Large intestine (tissue), 12 donors: ENCODE results near the gene C20orf96. TPM values are rescaled to one million over a fixed set of nuclear protein-coding genes. Genes with fewer than 3 reads are reported as not detected.
"Not testable (repeated sequence)": the region's sequence is repeated elsewhere in the genome, so short reads cannot be mapped to it uniquely, and the experiment has no call there.

Experiments
- DNase-seq, 2 donors: peaks; one replicate each; pipeline versions ENCODE4 v3.0.0 to v3.0.0-alpha.2; 2013
- H3K27ac ChIP-seq: one replicate; pipeline ENCODE4 v1.5.1; 2013; ENCODE audit warnings: low read length
- H3K27me3 ChIP-seq: 2 replicates; pipeline ENCODE4 v1.6.1; 2013; ENCODE audit warnings: low read length; ENCODE audit not compliant: control insufficient read depth, insufficient read depth
- H3K36me3 ChIP-seq: 2 replicates; pipeline ENCODE4 v1.6.1; 2013; ENCODE audit warnings: low read length; ENCODE audit not compliant: control insufficient read depth, insufficient read depth
- H3K4me1 ChIP-seq: one replicate; pipeline ENCODE4 v1.6.1; 2013; ENCODE audit warnings: low read length; ENCODE audit not compliant: control insufficient read depth, insufficient read depth
- H3K4me3 ChIP-seq: one replicate; pipeline ENCODE4 v1.5.1; 2013; ENCODE audit warnings: low read length
- H3K9me3 ChIP-seq: one replicate; pipeline ENCODE4 v1.6.1; 2013; ENCODE audit warnings: mild to moderate bottlenecking, low read depth, low read length, moderate library complexity; ENCODE audit not compliant: control insufficient read depth
- WGBS: methylation state at CpG from one replicate; pipeline ENCODE4 v1.1.5; 2013; ENCODE audit warnings: low lambda C conversion rate; ENCODE audit not compliant: insufficient coverage; 5-methylcytosine and 5-hydroxymethylcytosine counted together
- long read RNA-seq, 11 donors: transcript quantifications; one replicate each; lab custom pipeline, GENCODE V29; 2026
- polyA plus RNA-seq: library from polyadenylated mRNA; unstranded; fragments of 120-200 nt; gene quantifications from one replicate; pipeline ENCODE4 v1.2.1, GENCODE V29; 2013

The C20orf96 gene, protein sequence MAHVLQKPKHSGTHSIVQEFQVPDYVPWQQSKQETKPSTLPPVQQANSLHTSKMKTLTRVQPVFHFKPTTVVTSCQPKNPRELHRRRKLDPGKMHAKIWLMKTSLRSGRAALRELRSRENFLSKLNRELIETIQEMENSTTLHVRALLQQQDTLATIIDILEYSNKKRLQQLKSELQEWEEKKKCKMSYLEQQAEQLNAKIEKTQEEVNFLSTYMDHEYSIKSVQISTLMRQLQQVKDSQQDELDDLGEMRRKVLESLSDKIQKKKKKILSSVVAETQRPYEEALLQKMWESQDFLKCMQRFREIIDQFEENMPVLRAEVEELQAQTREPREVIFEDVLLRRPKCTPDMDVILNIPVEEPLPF
- polyA plus RNA-seq: 12.0 TPM
- long read RNA-seq, donor 1: 0 reads
- long read RNA-seq, donor 2, partial matches to known transcripts: 0 of 1 reads
- long read RNA-seq, donor 2, other reads (novel, unspliced or antisense): 0 of 1 reads
- long read RNA-seq, donor 3, partial matches to known transcripts: 0 of 2 reads
- long read RNA-seq, donor 3, other reads (novel, unspliced or antisense): 0 of 2 reads
- long read RNA-seq, donor 4: 0 reads
- long read RNA-seq, donor 5, partial matches to known transcripts: 0 of 1 reads
- long read RNA-seq, donor 5, other reads (novel, unspliced or antisense): 0 of 1 reads
- long read RNA-seq, donor 6, partial matches to known transcripts: 0 of 1 reads
- long read RNA-seq, donor 6, other reads (novel, unspliced or antisense): 0 of 1 reads
- long read RNA-seq, donor 7: 0 reads
- long read RNA-seq, donor 8, partial matches to known transcripts: 0 of 1 reads
- long read RNA-seq, donor 8, other reads (novel, unspliced or antisense): 0 of 1 reads
- long read RNA-seq, donor 9, partial matches to known transcripts: 0 of 3 reads
- long read RNA-seq, donor 9, other reads (novel, unspliced or antisense): 0 of 3 reads
- long read RNA-seq, donor 10, partial matches to known transcripts: 0 of 1 reads
- long read RNA-seq, donor 10, other reads (novel, unspliced or antisense): 0 of 1 reads
- long read RNA-seq, donor 11, partial matches to known transcripts: 0 of 1 reads
- long read RNA-seq, donor 11, other reads (novel, unspliced or antisense): 0 of 1 reads

DNA sequence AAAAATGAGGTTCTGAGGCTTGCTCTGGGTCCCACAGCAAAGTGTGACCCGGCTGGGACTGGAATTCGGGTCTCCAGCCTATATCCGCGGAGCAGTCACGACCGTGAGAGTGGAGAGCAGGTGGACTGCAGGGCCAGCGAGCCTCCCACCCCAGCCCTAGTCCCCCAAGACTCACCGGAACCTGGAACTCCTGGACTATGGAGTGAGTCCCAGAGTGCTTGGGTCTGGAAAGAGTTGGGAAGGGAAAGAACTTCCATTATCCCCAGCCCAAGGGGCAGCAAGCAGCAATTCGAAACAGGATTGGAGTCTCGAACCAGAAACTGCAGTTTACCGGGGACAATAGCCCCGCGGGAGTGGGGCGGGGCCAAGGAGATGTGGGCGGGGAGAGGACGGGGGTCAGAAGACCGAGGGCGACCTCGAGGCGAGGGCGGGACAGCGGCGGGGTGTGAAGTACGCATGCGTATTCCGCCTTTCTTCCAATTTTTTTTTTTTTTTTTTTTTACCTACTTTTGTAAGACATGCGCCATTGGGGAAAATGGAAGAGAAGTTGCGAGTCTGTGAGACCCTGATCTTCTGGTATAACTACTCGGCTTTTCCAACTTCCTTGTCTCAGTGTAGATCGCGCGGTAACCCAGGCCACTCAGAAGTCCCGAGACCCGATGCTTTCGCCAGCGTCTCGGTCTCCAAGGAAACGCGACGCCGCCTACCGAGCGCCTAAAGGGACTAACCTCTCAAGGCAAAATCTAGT is at the start of gene C20orf96:
C20orf96 (minus strand) TSS at position 667 of the 748 bp plus-strand sequence; CDS start at position 527, 140 bp downstream.
- H3K4me1 ChIP-seq: peaks cover 3% of the 10 kb centered on the region
- H3K36me3 ChIP-seq: no peaks in the 10 kb centered on the region
- no peaks in the 10 kb centered on the region for H3K9me3 ChIP-seq
- peak within 1 kb of the TSS; percentile 75 for H3K4me3 ChIP-seq
- H3K27me3 ChIP-seq: no peaks in the 10 kb centered on the region
- peak within 1 kb of the TSS; percentile 83 for H3K27ac ChIP-seq
- DNase-seq: peak; percentile 92 to 93
- no CpG with 5 or more reads among the region's 43 CpGs for WGBS

DNA sequence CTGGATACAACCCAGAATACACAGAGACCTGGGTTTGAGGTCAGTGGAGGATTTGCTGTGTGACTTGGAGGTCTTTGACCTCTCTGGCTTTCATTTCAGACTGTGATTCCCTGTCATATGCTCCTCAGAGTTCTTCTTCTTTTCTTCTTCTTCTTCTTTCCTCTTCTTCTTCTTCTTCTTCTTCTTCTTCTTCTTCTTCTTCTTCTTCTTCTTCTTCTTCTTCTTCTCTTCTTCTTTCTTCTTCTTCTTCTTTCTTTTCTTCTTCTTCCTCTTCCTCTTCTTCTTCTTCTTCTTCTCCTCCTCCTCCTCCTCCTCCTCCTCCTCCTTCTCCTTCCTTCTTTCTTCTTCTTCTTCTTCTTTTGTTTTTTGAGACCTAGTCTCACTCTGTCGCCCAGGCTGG is 45.5 kb upstream of the C20orf96 start:
- not testable (repeated sequence) for H3K9me3 ChIP-seq, H3K27ac ChIP-seq
- WGBS: no CpG with 5 or more reads among the region's 1 CpG

DNA sequence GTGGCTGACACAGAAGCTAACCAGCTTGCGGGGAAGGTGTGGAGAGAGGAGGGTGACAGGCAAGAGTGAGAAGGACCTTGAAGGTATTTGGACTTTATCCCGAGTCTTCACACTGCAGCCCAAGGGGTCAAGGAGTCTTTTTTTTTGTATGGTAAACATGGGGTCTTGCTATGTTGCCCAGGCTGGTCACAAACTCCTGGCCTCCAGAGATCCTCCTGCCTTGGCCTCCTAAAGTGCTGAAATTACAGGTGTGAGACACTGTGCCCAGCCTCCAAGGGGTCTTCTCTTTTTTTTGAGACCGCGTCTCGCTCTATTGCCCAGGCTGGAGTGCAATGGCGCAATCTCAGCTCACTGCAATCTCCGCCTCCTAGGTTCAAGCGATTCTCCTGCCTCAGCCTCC is 44.0 kb upstream of the C20orf96 start:
- WGBS: no CpG with 5 or more reads among the region's 8 CpGs
- Histone ChIP-seq H3K9me3 (no peaks in the 10 kb centered on the region), H3K27ac (no peak overlapping the region), H3K27me3 (no peaks in the 10 kb centered on the region), H3K4me1 (peaks cover 5% of the 10 kb centered on the region), H3K4me3 (no peak overlapping the region), H3K36me3 (peaks cover 10% of the 10 kb centered on the region)
- DNase-seq: no peak

More for the DNA sequence above, 45.5 kb upstream of the C20orf96 start:
- H3K36me3 ChIP-seq, H3K27me3 ChIP-seq, H3K4me1 ChIP-seq, H3K4me3 ChIP-seq, DNase-seq: not testable (repeated sequence)

- WGBS: no CpG with 5 or more reads among the region's 16 CpGs
- Histone ChIP-seq H3K27me3 (no peaks in the 10 kb centered on the region), H3K4me1 (peaks cover 13% of the 10 kb centered on the region), H3K36me3 (peaks cover 13% of the 10 kb centered on the region), H3K4me3 (no peak overlapping the region), H3K27ac (no peak overlapping the region), H3K9me3 (no peaks in the 10 kb centered on the region)
- peak; percentile 47 to 48 for DNase-seq
These were observed 39.9 kb upstream of the C20orf96 start for GRCh38 chr20:330233-331149.

- no CpG with 5 or more reads among the region's 4 CpGs for WGBS
- peaks cover 13% of the 10 kb centered on the region for H3K4me1 ChIP-seq
- H3K36me3 ChIP-seq: peaks cover 13% of the 10 kb centered on the region
- no peaks in the 10 kb centered on the region for H3K9me3 ChIP-seq
- DNase-seq: no peak
- H3K27ac ChIP-seq: no peak overlapping the region
- H3K4me3 ChIP-seq: no peak overlapping the region
- no peaks in the 10 kb centered on the region for H3K27me3 ChIP-seq
These were observed 39.3 kb upstream of the C20orf96 start for GRCh38 chr20:329851-330232.

- H3K36me3 ChIP-seq: peaks cover 8% of the 10 kb centered on the region
- DNase-seq: no peak
- no peak overlapping the region for H3K27ac ChIP-seq
- H3K27me3 ChIP-seq: no peaks in the 10 kb centered on the region
- no peaks in the 10 kb centered on the region for H3K9me3 ChIP-seq
- H3K4me3 ChIP-seq: no peak overlapping the region
- WGBS: no CpG with 5 or more reads among the region's 7 CpGs
- peaks cover 13% of the 10 kb centered on the region for H3K4me1 ChIP-seq
These were observed 38.6 kb upstream of the C20orf96 start for GRCh38 chr20:328975-329695.

DNA sequence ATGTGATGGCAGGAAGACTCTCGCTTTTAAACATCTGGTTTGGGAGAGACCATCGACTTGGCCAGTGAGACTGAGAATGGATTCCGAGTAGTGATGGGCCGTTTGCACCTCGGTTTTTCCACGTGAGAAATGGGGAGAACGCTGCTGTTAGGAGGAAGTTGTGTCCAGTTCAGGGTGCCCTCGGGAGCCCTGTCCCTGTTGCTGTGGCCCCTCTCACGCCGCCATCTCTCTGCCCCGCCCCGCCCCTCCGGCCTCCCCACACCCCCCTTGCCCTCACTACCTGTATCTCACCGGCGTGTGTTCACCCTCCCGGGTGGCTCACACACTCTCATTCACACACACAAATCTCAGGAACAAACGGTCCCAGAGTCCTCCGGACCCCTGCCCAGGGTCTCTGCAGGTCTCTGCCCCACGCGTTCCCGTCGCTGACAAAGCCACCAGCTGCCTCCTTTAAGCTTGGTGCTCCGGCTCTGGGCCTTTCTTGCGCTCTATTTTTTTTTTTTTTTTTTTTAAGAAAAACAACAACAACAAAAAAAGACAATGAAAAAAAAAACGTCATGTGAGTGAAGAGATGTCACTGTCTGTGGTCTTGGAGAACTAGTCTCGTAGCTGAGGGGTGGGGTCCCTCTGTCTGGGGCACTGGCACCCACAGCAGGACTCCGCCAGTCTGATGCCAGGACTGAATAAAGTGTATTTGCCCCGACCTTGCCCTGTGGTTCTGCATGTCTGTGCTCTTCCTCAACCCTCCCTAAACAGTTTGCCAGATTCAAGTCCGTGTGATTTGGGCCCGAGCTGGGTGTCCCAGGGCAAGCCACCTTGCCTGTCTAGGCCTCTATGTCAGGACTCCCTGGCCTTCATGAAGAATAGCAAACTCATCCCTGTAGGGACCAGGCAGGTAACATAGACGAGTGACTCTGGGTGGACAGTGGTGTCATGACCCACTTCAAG is 37.8 kb upstream of the C20orf96 start:
- Histone ChIP-seq H3K36me3 (peaks cover 5% of the 10 kb centered on the region), H3K27ac (no peak overlapping the region), H3K9me3 (no peaks in the 10 kb centered on the region), H3K27me3 (no peaks in the 10 kb centered on the region), H3K4me3 (peak overlapping the region; percentile 54), H3K4me1 (peaks cover 17% of the 10 kb centered on the region)
- DNase-seq: no peak
- WGBS: 80% methylated on average over 1 of the region's 31 CpGs
